HG03460 (cell line): Measurements from ENCODE around the gene SUPT16H.
"Not testable (repeated sequence)": the region's sequence is repeated elsewhere in the genome, so short reads cannot be mapped to it uniquely, and the experiment has no call there.

Experiments used
- ATAC-seq: cut with Tn5 transposase; IDR thresholded peaks from one replicate; pipeline ENCODE4 v1.9.1; 2021; ENCODE audit not compliant: unreplicated experiment

Gene SUPT16H

DNA sequence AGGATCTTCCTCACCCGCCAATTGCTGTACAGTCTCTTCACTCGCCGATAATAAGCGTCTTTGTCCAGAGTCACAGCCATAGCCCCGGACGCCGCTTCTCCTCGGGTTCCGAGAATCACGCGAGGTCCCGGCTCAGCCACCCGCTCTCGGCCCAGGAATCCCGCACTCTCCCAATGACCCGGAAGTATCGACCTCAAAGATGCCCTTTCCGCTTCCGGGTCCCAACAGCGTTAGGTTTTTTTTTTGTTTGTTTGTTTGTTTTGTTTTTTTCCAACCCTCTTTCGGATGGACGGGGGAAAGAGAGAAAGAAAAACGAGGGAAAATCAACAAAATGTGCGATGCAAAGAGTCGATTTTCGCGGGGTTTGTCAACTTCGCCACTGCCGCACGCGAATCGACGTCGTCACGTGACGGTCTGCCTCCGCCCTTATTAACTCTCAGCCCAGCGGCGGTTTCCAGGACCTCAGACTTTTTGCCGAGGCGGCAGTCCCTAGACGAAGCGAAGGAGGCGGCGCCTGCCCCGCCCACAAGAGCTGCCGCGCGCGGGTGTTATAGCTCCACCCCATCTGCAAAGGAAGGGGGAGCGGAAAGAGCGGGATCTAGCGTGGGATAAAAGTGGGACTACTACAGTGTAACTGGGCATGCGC lies at the start of gene SUPT16H:
TSS of gene SUPT16H (minus strand) at position 172 of the 646 bp plus-strand sequence. CDS start at position 80, 92 bp downstream.
- peak; percentile 89 for ATAC-seq

GRCh38 chr14:21431126-21431525 lies 47.3 kb upstream of the SUPT16H start:
- no peak for ATAC-seq

- ATAC-seq, result no peak
These were observed 45.1 kb upstream of the SUPT16H start for GRCh38 chr14:21428930-21429329.

GRCh38 chr14:21426692-21427091 lies 42.9 kb upstream of the SUPT16H start:
- ATAC-seq, result no peak

- ATAC-seq, result no peak
These were observed 35.7 kb upstream of the SUPT16H start for GRCh38 chr14:21419528-21419927.

- ATAC-seq, result no peak
These were observed 31.5 kb upstream of the SUPT16H start for GRCh38 chr14:21415329-21415728.

DNA sequence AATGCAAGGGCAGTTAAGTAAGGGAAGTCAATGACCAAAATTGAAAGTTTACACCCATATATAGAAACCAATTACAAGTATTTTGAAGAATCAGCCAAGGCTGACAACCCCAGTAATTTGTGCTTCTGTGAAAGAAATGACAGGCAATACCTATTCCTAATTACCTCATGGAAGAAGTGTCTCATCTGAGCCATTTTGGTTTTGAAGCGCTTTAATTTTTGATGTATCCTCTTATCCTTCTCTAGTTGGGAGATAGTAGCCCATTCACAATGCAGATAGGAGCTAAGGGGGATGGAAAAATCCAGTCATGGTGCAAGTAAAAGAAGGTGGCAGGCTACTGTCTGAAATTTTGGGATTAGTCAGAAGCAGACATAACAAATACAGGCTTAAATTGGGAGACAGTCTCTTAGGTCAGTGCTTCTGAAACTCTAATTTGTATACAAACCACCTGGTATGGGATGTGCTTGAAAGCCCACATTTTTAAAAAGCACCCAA lies 30.4 kb upstream of the SUPT16H start:
- no peak for ATAC-seq

DNA sequence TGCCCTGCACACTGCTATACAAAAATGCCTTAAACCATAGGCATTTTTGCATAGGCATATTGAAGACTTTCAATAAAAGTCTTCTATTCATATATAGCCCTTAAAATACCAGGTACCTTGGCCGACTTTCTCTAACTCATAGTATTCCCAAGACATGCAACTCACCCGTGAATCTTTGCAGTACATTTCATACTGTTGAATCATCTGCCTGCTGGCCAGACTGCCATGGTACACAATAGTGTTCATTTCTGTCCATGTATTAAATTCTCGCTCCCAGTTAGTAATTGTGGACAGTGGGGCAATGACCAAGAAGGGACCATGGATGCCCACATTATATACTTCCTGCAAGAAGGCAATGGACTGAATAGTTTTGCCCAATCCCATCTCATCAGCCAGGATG lies 24.3 kb upstream of the SUPT16H start:
- ATAC-seq, result no peak

DNA sequence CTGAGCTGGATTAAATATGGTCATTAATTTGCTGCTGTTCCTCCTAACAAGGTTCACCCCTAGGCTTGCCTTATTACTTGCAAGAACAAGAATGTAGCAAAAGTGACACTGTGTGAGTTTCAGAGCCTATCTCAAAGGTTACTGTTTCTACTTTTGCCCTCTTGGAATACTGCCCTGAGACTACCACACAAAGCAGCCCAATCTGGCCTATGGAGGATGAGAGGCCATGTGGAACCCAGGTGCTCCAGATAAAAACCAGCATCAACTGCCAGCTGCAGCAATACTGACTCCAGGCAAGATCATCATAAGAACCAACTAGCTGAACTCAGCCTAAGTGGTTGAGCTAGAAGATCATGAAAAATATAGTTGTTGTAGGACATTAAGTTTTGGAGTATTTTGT lies 22.4 kb upstream of the SUPT16H start:
- no peak for ATAC-seq

GRCh38 chr14:21405097-21405496 lies 21.3 kb upstream of the SUPT16H start:
- ATAC-seq, result no peak

DNA sequence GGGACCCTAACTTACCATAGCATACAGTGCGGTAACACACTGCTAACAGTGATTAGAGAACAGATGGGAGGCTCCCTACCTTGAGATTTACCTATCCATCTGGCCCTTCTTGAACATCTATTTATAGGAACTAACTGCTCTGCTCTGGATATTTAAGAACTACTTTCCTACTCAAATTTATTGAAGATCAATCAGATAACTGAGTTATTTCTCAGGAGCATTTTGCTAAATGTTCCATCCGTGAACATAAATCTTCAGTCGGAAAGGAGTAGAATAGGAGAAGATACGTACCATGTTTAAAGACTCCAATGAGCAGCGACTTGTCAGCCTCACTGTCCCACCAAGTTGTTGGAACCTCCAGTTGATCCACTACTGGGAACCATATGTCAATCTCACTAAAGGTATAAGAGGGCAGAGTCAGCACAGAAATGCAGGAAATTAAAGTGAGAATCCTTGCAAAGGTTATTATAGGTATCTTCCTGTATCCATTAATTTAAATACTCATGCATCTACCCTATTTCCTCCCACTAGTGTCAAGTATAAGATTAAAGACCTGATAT lies 15.6 kb upstream of the SUPT16H start:
- ATAC-seq, result no peak

GRCh38 chr14:21398901-21399300 lies 15.1 kb upstream of the SUPT16H start:
- ATAC-seq, result no peak

GRCh38 chr14:21395450-21395849 lies 11.6 kb upstream of the SUPT16H start:
- no peak for ATAC-seq

GRCh38 chr14:21385188-21385904 lies 1.5 kb upstream of the SUPT16H start:
- ATAC-seq, result no peak

DNA sequence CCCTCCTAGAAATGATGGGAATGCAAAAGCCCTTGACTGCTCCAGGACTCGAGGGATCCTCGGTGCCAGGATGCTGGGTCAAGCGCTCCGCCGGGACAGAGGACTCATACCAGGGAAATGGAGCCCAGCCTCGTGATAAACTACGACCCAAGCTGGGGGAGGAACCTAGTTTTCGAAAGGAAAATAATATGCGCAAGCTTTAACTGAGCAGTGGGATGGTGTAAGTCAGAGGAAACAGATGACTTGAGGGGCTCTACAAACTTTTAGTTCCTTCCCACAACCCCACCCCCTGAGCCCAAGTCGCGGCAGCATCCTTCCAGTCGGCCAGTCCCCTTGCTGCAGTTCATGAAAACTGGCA lies 654 bp upstream of the SUPT16H start:
- peak; percentile 14 for ATAC-seq

GRCh38 chr14:21382886-21383847 lies 652 bp downstream of the SUPT16H start:
- peak; percentile 40 for ATAC-seq

DNA sequence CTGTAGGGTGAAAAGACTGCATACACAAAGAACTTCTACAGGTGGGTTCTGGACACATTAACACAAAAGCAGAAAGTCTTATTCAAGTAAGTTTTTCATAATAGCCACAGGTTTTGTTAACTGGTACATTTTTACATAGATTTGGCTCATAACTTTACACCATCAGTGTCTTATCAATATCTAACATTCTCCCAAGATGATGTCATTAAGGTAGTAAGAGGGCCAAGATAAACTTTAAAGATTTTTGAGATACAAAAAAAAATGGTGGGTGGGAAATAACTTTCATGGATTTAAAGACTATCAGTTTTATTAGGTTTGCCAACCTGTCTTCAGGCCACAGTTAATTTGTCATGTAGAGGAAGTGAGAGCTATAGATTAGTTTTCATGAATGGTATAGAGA lies 1.7 kb downstream of the SUPT16H start:
- no peak for ATAC-seq

- ATAC-seq, result no peak
These were observed 4.5 kb downstream of the SUPT16H start for GRCh38 chr14:21379338-21379737.

DNA sequence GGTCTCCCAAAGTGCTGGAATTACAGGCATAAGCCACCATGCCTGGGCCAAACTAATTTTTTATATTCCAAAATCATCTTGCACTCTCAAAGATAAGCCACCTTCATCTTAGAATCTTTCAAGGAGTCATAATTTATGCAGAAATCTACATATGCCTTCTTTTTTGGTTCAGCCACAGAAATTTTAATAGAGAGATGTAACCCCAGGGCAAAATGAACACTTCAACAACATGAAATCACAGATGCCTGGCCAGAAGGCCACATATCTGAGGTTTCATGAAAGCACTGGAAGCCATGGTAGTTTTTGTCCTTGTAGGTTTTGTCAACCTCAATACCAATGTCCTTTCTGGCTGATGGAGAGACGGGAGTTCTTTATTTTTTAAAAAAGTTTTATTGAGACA lies 9.8 kb downstream of the SUPT16H start:
- no peak for ATAC-seq

- not testable (repeated sequence) for ATAC-seq
These were observed 11.0 kb downstream of the SUPT16H start for GRCh38 chr14:21372814-21373213.
